Activated T-helper 1 cell treated with anti-CD3 and anti-CD28 coated beads, Interleukin-12 subunit alpha, Interleukin-12 subunit beta, Interleukin-2, Interleukin-4 antibody, amounts not matched to agents 30 ng/mL and 10 ng/mL and 1 ng/mL, durations not matched to agents 14 hours and 24 hours and 36 hours (primary cell): ENCODE results near the gene DUSP1. TPM values are rescaled to one million over a fixed set of nuclear protein-coding genes. Genes with fewer than 3 reads are reported as not detected.

Experiments
- DNase-seq: peaks from one replicate; pipeline ENCODE4 v3.0.0; 2021; ENCODE audit warnings: low spot score
- H3K27ac Mint-ChIP-seq: one replicate; pipeline ENCODE4 v1.8.0; 2021; ENCODE audit warnings: mild to moderate bottlenecking, mixed read lengths
- H3K27me3 Mint-ChIP-seq: one replicate; pipeline ENCODE4 v1.8.0; 2022; ENCODE audit warnings: mild to moderate bottlenecking, moderate library complexity, mixed read lengths; ENCODE audit not compliant: insufficient read depth
- H3K36me3 Mint-ChIP-seq: one replicate; pipeline ENCODE4 v1.8.0; 2021; ENCODE audit warnings: low read depth, mixed read lengths
- H3K4me1 Mint-ChIP-seq: one replicate; pipeline ENCODE4 v1.8.0; 2021; ENCODE audit warnings: low read depth, mixed read lengths
- H3K4me3 Mint-ChIP-seq: one replicate; pipeline ENCODE4 v1.8.0; 2021; ENCODE audit warnings: mild to moderate bottlenecking, moderate library complexity, mixed read lengths
- H3K9me3 Mint-ChIP-seq: one replicate; pipeline ENCODE4 v1.8.0; 2021; ENCODE audit warnings: mixed read lengths
- intact Hi-C: fragments of 100-400 bp; cut with micrococcal nuclease; formaldehyde crosslinking; loops from one replicate; pipeline ENCODE4 v1.15.1; 2024
- total RNA-seq: library from RNA; stranded (reverse); gene quantifications from 2 replicates; pipeline ENCODE4 v1.2.3, GENCODE V29; 2022

Gene DUSP1
- total RNA-seq, 1 donor from 2014 or later: 12.5 TPM

- no peak overlapping the region for H3K4me3 Mint-ChIP-seq
- H3K36me3 Mint-ChIP-seq: no peaks in the 10 kb centered on the region
- no peak overlapping the region for H3K27ac Mint-ChIP-seq
- H3K9me3 Mint-ChIP-seq: no peaks in the 10 kb centered on the region
- DNase-seq: no peak
- intact Hi-C loops: no loop called here
- peaks cover 3% of the 10 kb centered on the region for H3K27me3 Mint-ChIP-seq
- H3K4me1 Mint-ChIP-seq: no peaks in the 10 kb centered on the region
These were observed 37.6 kb downstream of the DUSP1 start for GRCh38 chr5:172733131-172733973.

DNA sequence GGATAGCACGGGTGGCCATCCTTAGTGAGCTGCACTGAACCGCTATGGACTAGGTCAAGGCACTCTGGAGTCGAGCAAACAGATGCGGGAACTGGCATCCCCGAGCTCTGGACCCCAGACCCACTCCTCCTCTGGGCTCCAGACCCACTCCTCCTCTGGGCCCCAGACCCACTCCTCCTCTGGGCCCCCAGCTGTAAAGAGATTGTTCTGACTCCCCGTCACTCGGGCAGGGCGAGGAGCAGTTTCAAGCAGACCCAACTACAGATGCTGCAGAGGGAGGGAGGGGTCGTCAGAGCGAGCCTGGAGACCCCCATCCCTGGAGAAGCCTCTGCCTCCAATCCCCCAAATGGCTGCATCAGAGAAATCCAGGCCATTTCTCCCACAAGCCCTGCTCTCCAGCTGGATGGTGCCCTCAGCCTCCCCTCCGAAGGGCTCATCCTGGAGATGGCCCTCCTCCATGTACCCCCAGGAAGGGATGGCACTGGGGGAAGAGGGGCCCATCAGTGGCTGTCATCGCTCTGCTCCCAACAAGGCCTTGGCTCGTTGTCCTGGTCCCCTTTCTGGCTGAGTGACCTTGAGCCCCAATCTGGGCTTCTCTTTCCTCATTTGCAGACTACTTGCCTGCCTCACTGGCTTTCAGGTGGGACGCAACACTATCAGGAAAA is 38.7 kb downstream of the DUSP1 start:
- no peak overlapping the region for H3K27ac Mint-ChIP-seq
- intact Hi-C loops: no loop called here

GRCh38 chr5:172731680-172732074 is 39.3 kb downstream of the DUSP1 start:
- no peaks in the 10 kb centered on the region for H3K4me1 Mint-ChIP-seq
- H3K9me3 Mint-ChIP-seq: no peaks in the 10 kb centered on the region
- no peak for DNase-seq
- H3K27me3 Mint-ChIP-seq: peaks cover 3% of the 10 kb centered on the region
- no peak overlapping the region for H3K4me3 Mint-ChIP-seq
- intact Hi-C loops: no loop called here
- H3K27ac Mint-ChIP-seq: no peak overlapping the region
- H3K36me3 Mint-ChIP-seq: no peaks in the 10 kb centered on the region

More for the DNA sequence above, 38.7 kb downstream of the DUSP1 start:
- H3K9me3 Mint-ChIP-seq: no peaks in the 10 kb centered on the region
- H3K36me3 Mint-ChIP-seq: no peaks in the 10 kb centered on the region
- H3K4me1 Mint-ChIP-seq: no peaks in the 10 kb centered on the region
- peaks cover 3% of the 10 kb centered on the region for H3K27me3 Mint-ChIP-seq
- H3K4me3 Mint-ChIP-seq: no peak overlapping the region
- DNase-seq: no peak

- DNase-seq: no peak
- intact Hi-C loops: no loop called here
- H3K27ac Mint-ChIP-seq: no peak overlapping the region
- H3K27me3 Mint-ChIP-seq: peaks cover 3% of the 10 kb centered on the region
- H3K4me1 Mint-ChIP-seq: no peaks in the 10 kb centered on the region
- no peaks in the 10 kb centered on the region for H3K36me3 Mint-ChIP-seq
- no peaks in the 10 kb centered on the region for H3K9me3 Mint-ChIP-seq
- H3K4me3 Mint-ChIP-seq: no peak overlapping the region
These were observed 39.9 kb downstream of the DUSP1 start for GRCh38 chr5:172730981-172731679.

GRCh38 chr5:172730222-172730621 is 40.8 kb downstream of the DUSP1 start:
- H3K27ac Mint-ChIP-seq: no peak overlapping the region
- no peaks in the 10 kb centered on the region for H3K4me1 Mint-ChIP-seq
- peaks cover 3% of the 10 kb centered on the region for H3K27me3 Mint-ChIP-seq
- no peaks in the 10 kb centered on the region for H3K36me3 Mint-ChIP-seq
- no peaks in the 10 kb centered on the region for H3K9me3 Mint-ChIP-seq
- H3K4me3 Mint-ChIP-seq: no peak overlapping the region
- intact Hi-C loops: no loop called here
- DNase-seq: no peak

- intact Hi-C loops: no loop called here
- Mint-ChIP-seq H3K27me3 (peaks cover 3% of the 10 kb centered on the region), H3K4me3 (no peak overlapping the region), H3K9me3 (no peaks in the 10 kb centered on the region), H3K27ac (no peak overlapping the region), H3K4me1 (no peaks in the 10 kb centered on the region), H3K36me3 (no peaks in the 10 kb centered on the region)
- no peak for DNase-seq
These were observed 41.4 kb downstream of the DUSP1 start for GRCh38 chr5:172729588-172729987.

DNA sequence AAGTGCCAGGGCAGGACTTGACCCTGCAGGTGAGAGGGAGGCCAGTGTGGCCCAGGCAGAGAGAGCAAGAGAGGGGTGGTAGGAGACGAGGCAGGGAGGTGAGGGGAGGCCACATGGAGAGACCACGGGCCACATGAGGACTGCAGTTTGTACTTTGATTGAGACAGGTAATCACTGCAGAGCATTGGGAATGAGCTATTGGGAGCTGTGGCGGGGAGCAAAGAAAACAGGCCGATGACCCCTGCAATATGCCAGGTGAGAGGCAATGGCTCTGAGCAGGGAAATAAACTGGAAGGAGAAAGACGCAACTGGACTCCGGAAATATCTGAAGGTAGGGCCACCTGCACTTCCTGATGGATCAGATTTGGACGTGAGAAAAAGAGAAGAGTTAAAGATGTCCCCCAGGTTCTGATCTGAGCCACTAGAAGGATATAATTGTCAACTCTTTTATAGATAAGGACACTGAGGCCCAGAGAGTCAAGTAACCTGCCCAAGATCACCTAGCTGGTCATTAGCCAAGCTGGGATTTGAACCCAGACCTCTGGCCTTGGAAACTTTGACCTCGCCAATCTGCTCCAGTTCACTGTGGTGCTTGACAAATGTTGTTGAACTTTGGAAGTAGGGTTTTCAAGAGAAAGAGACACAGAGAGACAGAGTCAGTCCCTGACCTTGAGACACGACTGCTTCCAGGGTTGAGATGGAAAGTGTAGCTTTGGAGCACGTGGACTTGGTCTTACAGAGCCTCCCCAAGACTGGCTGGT is 42.3 kb downstream of the DUSP1 start:
- Mint-ChIP-seq H3K36me3 (no peaks in the 10 kb centered on the region), H3K9me3 (no peaks in the 10 kb centered on the region), H3K4me1 (no peaks in the 10 kb centered on the region), H3K27ac (no peak overlapping the region), H3K4me3 (no peak overlapping the region), H3K27me3 (peaks cover 3% of the 10 kb centered on the region)
- intact Hi-C loops: no loop called here
- DNase-seq: no peak

GRCh38 chr5:172727551-172727950 is 43.4 kb downstream of the DUSP1 start:
- H3K27ac Mint-ChIP-seq: no peak overlapping the region
- no peaks in the 10 kb centered on the region for H3K36me3 Mint-ChIP-seq
- H3K27me3 Mint-ChIP-seq: peaks cover 2% of the 10 kb centered on the region

DNA sequence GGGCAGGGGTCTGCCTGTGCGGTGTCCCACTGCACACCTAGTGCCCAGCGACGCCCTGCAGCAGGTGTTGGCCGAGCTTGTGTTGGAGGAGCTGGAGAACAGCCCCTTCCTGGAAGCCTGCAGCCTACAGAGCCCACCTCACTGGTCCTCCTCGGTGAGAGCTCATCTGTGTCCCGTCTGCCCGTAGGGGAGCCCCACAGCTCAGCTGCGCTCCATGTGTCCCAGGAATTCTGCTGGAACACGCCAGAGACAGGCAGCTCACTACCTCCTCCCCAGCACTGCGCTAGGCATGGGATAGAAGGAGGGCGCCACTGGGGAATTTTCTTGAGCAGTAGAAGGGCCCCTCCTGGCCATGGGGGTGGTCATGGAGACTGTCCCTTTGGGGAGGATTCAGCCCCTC is 44.0 kb downstream of the DUSP1 start:
- intact Hi-C loops: no loop called here
- peaks cover 2% of the 10 kb centered on the region for H3K27me3 Mint-ChIP-seq
- no peaks in the 10 kb centered on the region for H3K4me1 Mint-ChIP-seq
- no peak for DNase-seq
- no peak overlapping the region for H3K27ac Mint-ChIP-seq
- no peak overlapping the region for H3K4me3 Mint-ChIP-seq
- no peaks in the 10 kb centered on the region for H3K9me3 Mint-ChIP-seq
- H3K36me3 Mint-ChIP-seq: no peaks in the 10 kb centered on the region

More at GRCh38 chr5:172727551-172727950, 43.4 kb downstream of the DUSP1 start:
- no peaks in the 10 kb centered on the region for H3K4me1 Mint-ChIP-seq
- no peak overlapping the region for H3K4me3 Mint-ChIP-seq
- intact Hi-C loops: no loop called here
- no peak for DNase-seq
- no peaks in the 10 kb centered on the region for H3K9me3 Mint-ChIP-seq

DNA sequence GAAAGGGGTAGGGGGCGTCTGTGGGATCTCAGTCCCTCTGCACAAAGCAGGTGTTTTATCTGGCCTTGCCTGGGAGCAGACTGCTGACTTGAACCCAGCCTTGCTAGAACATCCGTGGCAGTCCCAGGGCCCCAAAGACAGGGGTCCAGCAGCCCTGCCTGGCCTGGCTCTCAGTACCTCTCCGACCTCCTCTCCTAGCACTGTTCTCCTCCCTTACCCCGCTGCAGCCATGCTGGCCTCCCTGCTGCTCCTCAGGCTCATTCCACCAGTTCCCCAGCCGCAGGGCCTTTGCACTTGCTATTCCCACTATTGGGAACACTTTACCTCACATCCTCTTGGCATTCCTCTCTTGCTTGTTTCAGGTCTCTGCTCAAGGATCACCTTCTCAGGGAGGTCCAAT is 45.2 kb downstream of the DUSP1 start:
- Mint-ChIP-seq H3K27me3 (peaks cover 2% of the 10 kb centered on the region), H3K36me3 (no peaks in the 10 kb centered on the region), H3K4me3 (no peak overlapping the region), H3K9me3 (no peaks in the 10 kb centered on the region), H3K27ac (no peak overlapping the region), H3K4me1 (no peaks in the 10 kb centered on the region)
- DNase-seq: no peak
- intact Hi-C loops: no loop called here

- no peaks in the 10 kb centered on the region for H3K4me1 Mint-ChIP-seq
- peaks cover 2% of the 10 kb centered on the region for H3K27me3 Mint-ChIP-seq
- H3K9me3 Mint-ChIP-seq: no peaks in the 10 kb centered on the region
- no peaks in the 10 kb centered on the region for H3K36me3 Mint-ChIP-seq
- H3K27ac Mint-ChIP-seq: no peak overlapping the region
- no peak overlapping the region for H3K4me3 Mint-ChIP-seq
- intact Hi-C loops: no loop called here
- DNase-seq: no peak
These were observed 45.7 kb downstream of the DUSP1 start for GRCh38 chr5:172725273-172725672.

DNA sequence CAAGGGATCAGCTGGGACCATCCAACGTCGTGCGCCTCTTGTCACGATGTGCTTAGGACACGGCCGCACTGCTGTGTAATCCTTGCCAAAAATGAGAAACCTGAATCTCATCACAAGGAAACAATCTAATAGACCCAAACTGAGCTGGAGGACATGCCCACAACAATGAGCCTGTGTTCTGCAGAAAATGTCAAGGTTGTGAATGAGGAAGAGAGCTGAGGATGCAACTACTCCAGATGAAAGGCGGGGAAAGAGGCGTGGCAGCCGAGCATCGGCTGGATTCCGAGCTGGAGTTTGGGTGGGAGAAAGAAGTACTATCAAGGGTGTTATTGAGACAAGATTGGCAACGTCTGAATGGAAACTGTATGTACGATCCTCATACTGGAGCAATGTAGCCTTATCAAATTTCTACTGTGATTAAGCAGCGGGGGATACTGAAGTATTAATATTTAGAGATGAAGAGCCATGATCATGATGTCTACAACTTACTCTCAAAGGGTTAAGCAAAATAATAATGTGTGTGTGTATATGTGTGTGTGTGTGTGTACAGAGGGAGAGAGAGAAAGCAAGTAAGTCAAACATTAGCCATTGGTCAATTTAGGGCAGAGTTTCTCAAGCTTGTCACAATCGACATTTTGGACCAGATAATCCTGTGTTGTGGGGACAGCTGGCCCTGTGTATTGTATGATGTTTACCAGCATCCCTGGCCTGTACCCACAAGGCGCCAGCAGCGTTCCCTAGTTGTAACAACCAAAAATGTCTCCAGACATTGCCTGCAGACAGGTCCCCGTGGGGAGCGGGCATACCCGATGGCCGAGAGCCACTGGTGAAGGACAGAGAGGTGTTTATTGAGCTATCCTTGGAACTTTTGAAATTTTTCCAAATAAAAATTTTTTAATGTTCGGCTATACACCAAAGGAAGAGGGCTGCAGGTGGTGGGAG is 46.5 kb downstream of the DUSP1 start:
- H3K4me1 Mint-ChIP-seq: no peaks in the 10 kb centered on the region
- H3K36me3 Mint-ChIP-seq: no peaks in the 10 kb centered on the region
- no peaks in the 10 kb centered on the region for H3K9me3 Mint-ChIP-seq
- no peak overlapping the region for H3K4me3 Mint-ChIP-seq
- peaks cover 2% of the 10 kb centered on the region for H3K27me3 Mint-ChIP-seq
- DNase-seq: no peak
- H3K27ac Mint-ChIP-seq: no peak overlapping the region
- intact Hi-C loops: no loop called here
